ENCODE data around the gene PLAAT4.
"Not testable (repeated sequence)": the region's sequence is repeated elsewhere in the genome, so short reads cannot be mapped to it uniquely, and the experiment has no call there.

PLAAT4 gene

GRCh38 chr11:63518548-63518947, 18.1 kb upstream of the PLAAT4 start:
- no peak overlapping the region for H3K4me3 ChIP-seq (ENCODE audit: low read depth, low read length)
- DNase-seq (ENCODE audit: low read depth), result no peak
- TF ChIP-seq CTCF (IDR thresholded peaks at IDR 0.05; ENCODE audit: insufficient read depth, low read depth, low read length, missing control alignments), result no peak

GRCh38 chr11:63520606-63521170, 15.9 kb upstream of the PLAAT4 start:
- TF ChIP-seq CTCF (IDR thresholded peaks at IDR 0.05; ENCODE audit: insufficient read depth, low read depth, low read length, missing control alignments), result no peak
- no peak overlapping the region for H3K4me3 ChIP-seq (ENCODE audit: low read depth, low read length)
- DNase-seq (ENCODE audit: low read depth), result no peak

- TF ChIP-seq CTCF (IDR thresholded peaks at IDR 0.05; ENCODE audit: insufficient read depth, low read depth, low read length, missing control alignments), result no peak
- no peak overlapping the region for H3K4me3 ChIP-seq (ENCODE audit: low read depth, low read length)
- DNase-seq (ENCODE audit: low read depth), result no peak
These were observed 14.7 kb upstream of the PLAAT4 start for GRCh38 chr11:63521896-63522295.

GRCh38 chr11:63523151-63523550, 13.5 kb upstream of the PLAAT4 start:
- H3K4me3 ChIP-seq (ENCODE audit: low read depth, low read length), result no peak overlapping the region
- TF ChIP-seq CTCF (IDR thresholded peaks at IDR 0.05; ENCODE audit: insufficient read depth, low read depth, low read length, missing control alignments), result no peak
- no peak for DNase-seq (ENCODE audit: low read depth)

- no peak for DNase-seq (ENCODE audit: low read depth)
- TF ChIP-seq CTCF (IDR thresholded peaks at IDR 0.05; ENCODE audit: insufficient read depth, low read depth, low read length, missing control alignments), result no peak
- no peak overlapping the region for H3K4me3 ChIP-seq (ENCODE audit: low read depth, low read length)
These were observed 8.9 kb upstream of the PLAAT4 start for GRCh38 chr11:63527667-63528066.

GRCh38 chr11:63528156-63528555, 8.5 kb upstream of the PLAAT4 start:
- not testable (repeated sequence) for H3K4me3 ChIP-seq (ENCODE audit: low read depth, low read length); DNase-seq (ENCODE audit: low read depth)

GRCh38 chr11:63528729-63529278, 7.8 kb upstream of the PLAAT4 start:
- DNase-seq (ENCODE audit: low read depth), result not testable (repeated sequence)

GRCh38 chr11:63529373-63529772, 7.2 kb upstream of the PLAAT4 start:
- not testable (repeated sequence) for DNase-seq (ENCODE audit: low read depth); H3K4me3 ChIP-seq (ENCODE audit: low read depth, low read length)

More at GRCh38 chr11:63528729-63529278, 7.8 kb upstream of the PLAAT4 start:
- not testable (repeated sequence) for H3K4me3 ChIP-seq (ENCODE audit: low read depth, low read length)

Data from GM12865 (cell line).